Endometrium (tissue), 2 donors: ENCODE data around the gene SORBS1.

Experiments used
- FAIRE-seq: peaks from 2 replicates; lab custom pipeline; 2012; peaks lifted over from hg19 to GRCh38; lab: Jason Lieb, UNC
- donor health status: control.
- donor health status: control.

The SORBS1 gene

DNA sequence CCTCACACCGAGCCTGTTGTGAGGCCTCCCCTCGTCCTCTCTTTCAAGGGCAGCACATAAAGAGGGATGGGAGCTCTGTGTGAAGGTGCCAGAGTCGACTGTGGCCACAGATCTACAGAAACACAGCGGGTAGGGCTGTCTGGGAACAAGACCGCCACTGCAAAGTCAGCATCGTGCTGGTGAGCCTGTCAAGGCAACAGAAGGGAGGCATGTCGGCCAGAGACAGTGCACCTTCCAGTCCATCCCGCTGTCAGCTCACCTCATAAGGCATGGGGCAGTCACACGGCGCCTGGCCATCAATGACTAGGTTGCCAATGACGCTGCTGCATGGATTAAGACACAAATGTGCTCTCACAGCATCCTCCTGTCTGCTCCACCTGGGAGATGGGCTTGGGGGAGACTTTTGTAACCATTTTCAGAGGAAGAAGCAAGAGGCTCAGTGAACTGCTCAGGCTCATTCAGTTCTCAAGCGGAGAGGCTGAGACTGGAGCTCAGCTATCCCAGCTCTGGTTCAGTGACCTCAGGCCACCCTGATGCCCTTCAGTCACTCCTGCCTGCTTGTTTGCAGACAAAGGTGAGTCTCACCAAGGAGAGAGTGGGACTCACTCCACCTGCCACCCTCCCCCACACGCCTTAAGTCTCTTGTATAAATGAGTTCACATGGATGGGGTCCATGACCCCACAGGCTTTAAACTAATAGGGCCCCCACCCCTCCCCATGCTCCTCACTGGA is 125.5 kb downstream of the SORBS1 start:
- no peak for FAIRE-seq

DNA sequence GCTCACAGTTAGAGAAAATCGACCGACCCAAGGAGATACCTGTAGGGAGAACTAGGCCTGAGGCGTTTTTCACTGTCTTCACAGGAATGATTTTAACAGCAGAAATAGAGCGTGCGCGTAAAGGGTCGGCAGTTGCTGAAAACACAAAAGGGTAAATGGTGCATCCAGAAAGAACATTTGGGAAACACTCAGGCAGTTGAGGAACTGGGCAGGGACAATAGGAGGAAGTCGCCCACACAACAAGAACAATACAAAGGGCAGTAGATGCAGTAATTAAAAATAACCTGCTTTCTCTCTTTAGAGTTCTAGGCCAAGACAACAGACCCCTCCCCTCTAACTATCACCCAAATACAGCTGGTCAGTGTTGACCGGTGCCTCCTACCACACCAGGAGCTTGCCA is 126.6 kb downstream of the SORBS1 start:
- no peak for FAIRE-seq

DNA sequence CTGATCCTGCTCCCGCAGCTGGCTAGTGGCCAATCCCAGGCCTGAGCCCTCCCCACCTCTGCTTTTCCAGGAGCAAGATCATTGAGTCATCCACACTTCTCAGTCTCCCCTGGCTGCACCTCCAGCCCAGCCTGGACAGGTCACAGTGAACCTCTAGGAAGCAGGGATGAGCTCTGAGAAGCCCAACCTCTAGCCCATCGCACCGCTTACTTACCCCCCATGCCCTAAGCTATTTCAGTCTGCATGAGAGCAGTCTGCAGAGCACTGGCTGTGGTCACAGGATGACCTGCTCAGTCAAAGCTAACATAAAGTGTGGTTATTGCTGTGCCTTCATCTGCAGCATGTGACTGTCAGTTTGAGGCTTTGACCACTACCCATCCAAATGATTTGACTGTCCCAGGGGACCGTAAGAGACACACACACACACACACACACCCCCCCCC is 129.2 kb downstream of the SORBS1 start:
- no peak for FAIRE-seq

DNA sequence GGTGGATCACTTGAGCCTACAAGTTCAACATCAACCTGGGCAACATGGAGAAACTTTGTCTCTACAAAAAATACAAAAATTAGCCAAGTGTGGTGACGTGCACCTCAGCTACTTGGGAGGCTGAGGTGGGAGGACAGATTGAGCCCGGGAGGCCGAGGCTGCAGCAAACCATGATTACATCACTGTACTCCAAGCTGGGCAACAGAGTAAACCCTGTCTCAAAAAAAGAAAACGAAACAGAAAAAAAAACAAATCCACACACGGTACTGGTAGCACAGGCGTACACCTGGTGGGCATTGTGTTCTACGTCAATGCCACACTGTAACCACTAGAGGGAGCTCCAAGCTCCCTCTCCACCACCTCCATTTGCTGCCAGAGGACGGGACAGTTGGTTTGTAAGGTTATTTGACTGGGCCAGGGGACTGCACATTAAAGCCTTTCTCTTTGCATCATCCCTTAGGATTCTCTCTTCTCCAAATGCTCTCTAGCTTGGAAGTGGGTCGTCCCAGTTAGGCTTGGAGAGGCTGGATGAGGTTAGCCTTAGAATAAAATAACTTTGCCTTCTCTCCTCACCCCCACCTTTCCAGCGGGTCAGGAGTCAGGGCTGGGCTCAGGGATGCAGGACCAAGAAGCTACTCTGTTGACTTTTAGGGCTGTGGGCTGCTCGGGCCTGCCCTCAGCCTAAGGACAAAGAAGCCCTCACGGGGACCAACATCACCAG is 130.8 kb downstream of the SORBS1 start:
- peak; percentile 23 for FAIRE-seq

DNA sequence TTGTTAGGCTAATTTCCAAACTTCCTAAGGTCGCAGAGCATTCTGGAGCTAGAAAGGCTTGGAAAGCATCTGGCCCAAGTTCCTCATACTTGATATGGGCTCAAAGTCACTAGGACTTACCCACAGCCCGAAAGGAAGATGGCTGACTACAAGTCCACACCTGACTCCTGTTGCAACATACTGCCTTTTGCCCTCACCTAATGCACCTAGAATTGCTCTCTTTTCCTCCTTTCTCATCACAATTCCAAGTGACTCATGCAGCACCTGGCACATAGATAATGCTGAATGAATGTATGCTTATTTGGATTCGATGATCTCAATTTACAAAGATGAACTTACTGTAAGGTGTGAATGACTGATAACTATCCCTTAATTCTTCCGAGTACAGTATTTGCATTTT is 131.5 kb downstream of the SORBS1 start:
- FAIRE-seq: no peak

DNA sequence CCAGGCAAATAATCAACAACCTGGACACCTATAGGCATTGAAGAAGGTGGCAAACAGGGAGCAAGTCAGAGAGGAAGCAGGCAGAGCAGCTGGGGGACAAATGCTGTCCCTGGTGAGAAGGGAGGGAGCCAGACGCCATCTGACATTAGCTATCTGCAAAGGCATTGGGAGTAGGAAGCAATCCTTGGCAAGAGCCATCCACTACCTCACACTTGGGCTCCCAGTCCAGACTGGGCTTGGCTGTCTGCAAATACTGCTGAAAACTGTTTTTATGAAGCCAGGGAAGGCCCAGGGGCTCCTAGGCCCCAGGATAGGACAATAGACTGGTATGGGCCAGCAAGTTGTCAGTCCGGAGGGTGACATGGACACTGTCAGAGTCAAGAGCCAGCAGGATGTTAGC is 132.5 kb downstream of the SORBS1 start:
- no peak for FAIRE-seq

DNA sequence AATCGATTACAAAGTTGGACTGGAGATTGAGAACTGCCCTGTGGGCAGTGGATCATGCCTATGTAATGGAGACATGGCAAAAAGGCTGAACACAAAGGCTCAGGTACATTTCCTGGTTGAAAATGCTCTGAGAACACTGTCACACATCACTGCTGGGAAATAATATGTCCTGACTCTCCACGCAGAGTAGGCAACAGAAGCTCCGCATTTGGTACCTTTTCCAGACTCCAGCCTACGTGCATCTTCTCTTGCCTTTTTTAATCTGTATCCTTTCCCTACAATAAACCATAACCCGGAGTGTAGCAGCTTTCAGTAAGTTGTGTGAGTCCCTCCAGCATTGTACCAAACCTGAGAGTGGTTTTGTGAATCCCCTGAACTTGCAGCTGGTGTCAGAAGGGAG is 134.7 kb downstream of the SORBS1 start:
- FAIRE-seq: no peak

DNA sequence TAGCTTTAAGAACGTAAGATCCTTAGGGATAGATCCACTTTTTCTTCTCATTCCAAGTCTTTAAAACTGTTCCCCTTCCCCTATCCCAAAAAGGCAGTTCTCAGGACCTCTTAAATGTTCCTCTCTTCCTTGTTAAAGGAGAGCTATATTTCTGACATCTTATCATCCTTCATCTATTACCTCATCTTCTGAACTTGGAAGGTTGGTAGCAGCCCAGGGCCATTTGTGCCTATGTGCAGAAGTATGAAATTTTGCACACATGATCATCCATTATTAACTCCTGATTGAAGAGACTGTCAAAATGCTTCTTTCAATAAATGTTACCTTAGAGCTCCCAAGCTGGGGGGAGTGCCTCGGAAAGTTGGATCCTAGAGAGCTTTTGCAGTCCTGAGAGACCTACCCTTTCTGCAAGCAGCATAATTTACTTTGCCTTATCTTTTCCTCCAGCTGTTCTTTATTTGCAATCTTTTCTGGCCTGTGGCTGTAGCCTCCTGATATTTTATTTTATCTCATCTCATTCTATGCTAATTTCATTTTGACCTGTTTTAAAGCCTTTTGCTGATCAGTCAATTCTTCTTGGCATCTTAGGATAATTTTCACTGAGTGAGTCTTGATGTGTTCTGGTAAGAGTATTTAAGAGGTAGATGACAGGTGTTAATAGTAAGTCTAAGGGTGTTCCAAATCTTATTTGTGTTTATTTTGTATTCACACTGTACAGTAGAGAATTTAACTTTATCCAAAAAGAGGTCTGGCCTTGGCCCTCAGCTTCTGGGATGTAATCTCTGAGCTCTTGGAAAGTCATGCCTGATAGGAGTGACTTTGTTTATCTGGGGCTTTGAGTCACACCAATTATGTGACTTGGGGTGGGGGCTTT is 135.3 kb downstream of the SORBS1 start:
- no peak for FAIRE-seq

DNA sequence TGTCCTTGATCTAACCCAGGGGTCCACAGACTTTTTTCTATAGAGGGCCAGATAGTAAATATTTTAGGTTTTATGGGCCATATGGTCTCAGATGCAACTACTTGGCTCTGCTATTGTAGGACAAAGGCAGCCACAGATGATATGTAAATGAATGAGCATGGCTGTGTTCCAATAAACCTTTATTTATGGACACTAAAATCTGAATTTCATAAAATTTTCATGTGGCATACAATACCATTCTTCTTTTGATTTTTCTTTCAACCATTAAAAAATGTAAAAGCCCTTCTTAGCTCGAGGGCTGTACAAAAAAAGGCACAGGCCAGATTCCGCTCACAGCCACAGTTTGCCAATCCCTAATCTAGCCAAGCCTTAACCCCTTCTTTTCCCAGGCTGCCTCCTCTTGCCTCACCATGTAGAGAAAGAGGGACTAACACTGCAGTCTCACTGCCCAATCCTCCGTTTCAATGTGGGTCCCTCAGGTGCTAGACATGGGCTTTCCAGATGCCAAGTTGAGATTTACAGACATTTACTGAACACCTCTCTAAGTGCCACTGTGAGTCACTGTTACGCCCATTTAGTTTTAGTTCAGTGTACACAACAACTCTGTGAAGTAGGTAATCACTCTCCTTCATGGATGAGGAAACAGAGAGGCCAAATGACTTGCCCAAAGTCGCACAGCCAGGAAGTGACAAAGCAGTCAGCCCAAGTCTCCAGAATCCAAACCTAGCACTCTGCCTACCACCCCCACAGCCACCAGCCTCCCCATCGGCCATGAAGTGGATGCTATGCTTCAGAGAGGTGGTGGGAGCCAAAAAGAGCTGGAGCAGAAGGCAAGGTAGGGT is 137.8 kb downstream of the SORBS1 start:
- no peak for FAIRE-seq

DNA sequence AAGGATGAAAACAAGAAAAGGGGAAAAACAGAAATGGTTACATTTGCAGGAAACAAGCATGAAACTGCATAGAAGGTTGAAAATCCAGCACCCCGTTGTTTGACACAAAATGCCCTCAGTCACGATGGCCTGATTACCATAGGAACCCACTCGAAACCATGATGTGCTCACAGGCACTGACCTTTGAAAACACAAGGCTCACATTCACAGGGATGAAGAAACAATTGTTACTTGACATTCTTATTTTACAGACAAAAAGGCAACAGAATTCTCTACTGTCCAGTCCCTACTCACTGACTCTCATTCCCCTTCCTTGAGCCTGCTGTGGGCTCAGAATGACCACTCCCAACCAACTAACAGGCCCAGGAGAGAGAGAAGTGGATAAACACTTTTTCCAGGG is 138.9 kb downstream of the SORBS1 start:
- FAIRE-seq: no peak

DNA sequence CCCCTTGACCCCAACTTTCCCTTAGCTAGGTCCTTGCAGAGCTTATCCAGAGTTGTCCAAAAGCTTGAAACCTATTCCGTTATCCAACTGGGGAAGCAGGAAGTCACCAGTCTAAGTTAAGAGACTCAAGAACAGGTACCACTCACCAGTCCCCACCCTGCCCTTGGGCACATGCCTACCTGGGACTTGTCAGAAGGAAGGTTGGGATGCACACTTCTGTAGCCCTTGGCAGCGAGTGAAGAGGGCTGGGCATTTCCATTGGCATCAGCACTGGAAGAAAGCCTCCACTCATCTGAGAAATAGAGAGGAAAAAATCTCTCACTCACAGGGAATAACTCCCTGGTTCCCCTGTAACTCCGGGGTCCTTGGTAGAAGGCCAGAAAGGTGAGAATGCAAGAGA is 139.4 kb downstream of the SORBS1 start:
- no peak for FAIRE-seq

DNA sequence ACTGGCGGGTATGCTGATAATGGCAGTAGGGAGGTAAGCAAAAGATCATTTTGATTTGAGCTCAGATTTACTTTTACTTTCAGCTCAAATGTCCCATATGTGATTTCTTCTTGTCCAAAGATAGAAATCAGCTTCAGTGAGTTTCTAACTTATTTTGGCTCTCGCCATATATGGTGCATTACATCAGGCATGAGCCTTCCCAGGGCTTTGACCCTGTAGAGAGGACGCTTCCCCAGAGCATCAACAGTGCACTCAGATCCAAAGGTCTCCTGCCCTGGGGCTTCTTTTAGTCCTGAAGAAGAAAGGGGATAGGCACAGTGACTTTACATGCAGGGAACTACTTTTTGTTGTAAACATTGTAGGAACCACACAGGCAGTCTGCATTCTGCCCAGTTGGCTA is 141.8 kb downstream of the SORBS1 start:
- no peak for FAIRE-seq

DNA sequence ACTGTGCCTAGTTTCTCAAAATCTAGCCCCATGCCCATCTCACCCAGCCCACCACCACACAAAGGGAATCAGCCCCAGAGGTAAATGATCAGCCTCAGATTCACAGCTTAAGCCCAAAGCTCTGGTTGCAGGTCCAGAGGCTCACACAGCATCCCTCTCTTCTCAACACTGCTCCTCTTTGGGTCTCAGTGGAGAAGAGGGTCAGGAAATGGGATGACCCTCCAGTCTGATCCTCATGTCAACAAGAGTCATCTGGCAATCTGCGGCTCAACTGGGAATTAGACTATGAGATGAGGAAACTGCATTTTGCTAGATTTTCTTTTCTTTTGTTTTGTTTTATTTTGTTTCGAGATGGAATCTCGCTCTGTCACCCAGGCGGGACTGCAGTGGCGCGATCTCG is 144.2 kb downstream of the SORBS1 start:
- FAIRE-seq: no peak

DNA sequence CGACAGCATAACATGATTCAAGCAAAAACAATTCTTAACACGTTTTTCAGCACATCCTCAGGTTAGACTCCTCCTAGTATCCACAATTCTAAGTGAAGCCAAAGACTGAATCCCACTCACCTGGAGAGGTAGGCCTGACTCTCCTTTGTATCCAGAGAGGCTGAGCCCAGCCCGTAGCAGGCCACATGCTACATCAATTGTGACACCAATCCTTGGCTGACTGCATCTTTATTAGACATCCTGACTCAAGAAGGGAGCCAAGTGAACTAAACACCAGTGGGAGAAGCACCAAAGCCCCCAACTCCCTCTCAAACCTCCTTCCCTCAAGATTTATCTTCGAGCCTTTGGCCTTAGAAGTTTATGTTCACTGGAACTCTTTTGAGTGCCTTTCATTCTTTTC is 144.9 kb downstream of the SORBS1 start:
- FAIRE-seq: no peak

DNA sequence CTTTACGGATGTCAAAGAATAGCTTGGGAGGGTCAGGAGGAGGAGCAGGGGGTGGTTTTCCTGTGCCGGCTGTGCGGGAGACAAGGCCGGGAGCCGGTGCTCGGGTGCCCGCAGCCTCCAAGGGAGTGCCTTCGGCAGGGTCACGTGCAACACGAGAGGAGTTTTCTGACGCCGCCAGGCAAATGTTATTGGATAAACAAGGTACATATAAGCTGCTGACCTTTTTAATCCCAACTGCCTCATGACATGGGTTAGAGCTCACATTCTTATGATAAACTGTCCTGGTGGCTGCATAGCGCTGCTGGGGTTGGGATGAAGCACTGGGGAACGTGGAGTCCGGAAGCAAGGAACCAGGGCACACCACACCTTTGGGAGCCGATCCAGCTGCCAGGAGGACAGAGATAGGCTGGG is 145.5 kb downstream of the SORBS1 start:
- no peak for FAIRE-seq

DNA sequence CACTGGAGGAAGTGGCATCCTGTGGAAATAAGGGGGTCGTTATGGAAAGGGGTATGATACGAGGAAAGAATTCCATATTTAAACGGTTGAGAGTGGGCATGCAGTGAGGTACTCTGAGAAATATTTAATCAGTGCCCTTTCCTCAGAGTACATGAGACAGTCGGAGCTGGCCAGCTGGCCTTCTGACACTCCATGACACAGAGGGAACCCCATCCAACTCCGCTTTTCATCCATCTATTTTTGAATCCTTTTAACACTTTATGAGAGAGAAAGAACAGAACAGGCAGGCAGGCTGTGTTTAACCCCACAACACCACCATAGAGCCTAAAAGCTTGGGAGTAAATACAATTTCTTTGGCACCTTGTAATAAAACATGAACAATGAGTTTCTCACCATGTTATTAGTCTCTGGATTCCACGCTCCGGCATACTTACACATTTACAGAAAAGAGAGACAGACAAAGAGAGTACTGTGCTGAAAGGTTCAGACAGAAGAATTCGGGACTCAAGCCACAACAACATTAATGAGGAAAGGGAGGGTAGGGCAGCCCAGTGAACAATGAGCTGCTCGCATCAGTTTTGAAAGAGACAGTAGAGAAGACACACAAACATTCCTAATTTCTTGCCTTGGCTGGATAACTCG is 146.2 kb downstream of the SORBS1 start:
- FAIRE-seq: no peak

DNA sequence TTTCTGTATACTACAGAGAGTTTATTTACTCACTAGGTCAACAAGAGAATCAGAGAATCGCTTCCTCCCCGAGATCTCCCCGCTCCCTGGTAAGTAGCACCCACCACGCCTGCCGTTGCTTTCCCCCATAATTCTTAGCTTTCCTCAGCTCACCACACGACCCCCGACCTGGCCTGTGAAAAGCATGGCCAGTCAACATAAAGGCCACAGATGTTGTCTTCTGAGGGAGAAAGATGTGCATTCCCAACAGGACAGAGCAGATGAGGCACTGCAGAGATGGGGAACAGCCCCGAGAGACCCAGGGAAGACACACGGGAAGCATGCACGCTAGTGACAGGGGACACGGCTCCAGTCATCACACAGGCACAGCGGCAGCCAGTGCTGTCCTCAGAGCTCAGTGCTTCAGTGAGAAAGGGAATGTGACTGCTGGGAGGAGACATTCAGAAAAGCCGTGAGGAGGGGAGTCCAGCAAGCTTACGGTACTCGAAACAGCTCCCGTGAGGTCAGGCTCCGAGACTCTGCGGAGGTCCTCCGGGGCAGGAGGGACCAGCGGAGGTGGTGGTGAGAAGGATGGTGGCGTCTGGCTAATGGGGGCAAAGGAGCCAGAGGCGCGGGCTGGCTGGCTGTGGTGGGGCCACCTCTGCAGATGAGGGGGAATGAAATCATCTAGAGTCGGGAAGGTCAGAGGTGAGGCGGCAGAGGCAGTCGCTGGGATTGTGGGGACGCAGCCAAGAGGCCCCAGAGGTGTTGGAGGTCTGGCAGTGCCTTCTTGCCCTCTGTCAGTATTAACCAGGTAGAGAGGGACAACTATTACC is 146.9 kb downstream of the SORBS1 start:
- FAIRE-seq: no peak

DNA sequence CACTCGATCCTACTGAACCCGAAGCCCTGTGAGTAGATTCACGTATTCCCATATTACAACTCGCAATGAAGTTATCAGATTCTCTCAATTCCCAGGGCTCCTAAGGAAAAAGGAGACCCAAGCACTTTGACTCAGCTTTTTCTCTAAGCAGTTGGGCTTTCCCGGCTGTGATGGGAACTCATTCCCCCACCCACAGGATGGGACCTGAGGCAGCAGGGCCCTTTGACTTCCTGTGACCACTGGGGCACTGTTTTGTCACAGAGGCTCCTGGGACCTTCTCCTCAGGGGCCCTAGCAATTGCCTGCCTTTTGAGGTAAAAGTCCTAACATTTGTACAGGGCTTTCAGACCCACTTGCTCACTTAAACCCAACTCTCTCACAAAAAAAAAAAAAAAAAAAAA is 147.6 kb downstream of the SORBS1 start:
- no peak for FAIRE-seq

DNA sequence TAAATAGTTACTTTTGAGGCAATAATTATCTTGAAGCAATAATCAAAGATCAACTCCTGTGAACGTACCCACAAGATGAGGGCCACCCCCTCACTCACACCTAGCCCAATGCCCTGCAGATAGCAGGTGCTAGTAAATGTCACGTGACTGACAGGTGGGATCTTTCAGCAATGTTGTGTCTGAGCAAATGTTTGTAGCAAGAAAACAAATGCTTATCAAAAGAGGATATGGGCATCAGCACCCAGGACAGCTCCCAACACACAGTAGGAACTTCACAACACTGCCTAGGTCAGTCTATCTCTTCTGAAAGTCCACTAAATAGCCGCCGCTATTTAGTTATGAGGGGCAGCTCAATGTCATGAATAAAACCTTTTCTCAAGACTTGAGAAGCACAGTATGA is 149.5 kb downstream of the SORBS1 start:
- no peak for FAIRE-seq
